ENCODE results near the gene PEX5. TPM values are rescaled to one million over a fixed set of nuclear protein-coding genes. Genes with fewer than 3 reads are reported as not detected.
"Not testable (repeated sequence)": the region's sequence is repeated elsewhere in the genome, so short reads cannot be mapped to it uniquely, and the experiment has no call there.

PEX5 gene
- total RNA-seq, 1 donor = 24.3 TPM

- DNase-seq (ENCODE audit: low read depth) = no peak
- TF ChIP-seq CTCF (IDR thresholded peaks at IDR 0.05; ENCODE audit: insufficient read depth, low read length) = no peak
- no peak overlapping the region for H3K4me3 ChIP-seq (ENCODE audit: low read depth, low read length)
Measured at GRCh38 chr12:7176595-7176994, 12.9 kb upstream of the PEX5 start.

- no peak for DNase-seq (ENCODE audit: low read depth)
- no peak overlapping the region for H3K4me3 ChIP-seq (ENCODE audit: low read depth, low read length)
- TF ChIP-seq CTCF (IDR thresholded peaks at IDR 0.05; ENCODE audit: insufficient read depth, low read length) = no peak
Measured at GRCh38 chr12:7178481-7178880, 11.0 kb upstream of the PEX5 start.

GRCh38 chr12:7180685-7181084 is 8.8 kb upstream of the PEX5 start:
- DNase-seq (ENCODE audit: low read depth) = no peak
- no peak for TF ChIP-seq CTCF (IDR thresholded peaks at IDR 0.05; ENCODE audit: insufficient read depth, low read length)
- no peak overlapping the region for H3K4me3 ChIP-seq (ENCODE audit: low read depth, low read length)

GRCh38 chr12:7186058-7186457 is 3.4 kb upstream of the PEX5 start:
- H3K4me3 ChIP-seq (ENCODE audit: low read depth, low read length); DNase-seq (ENCODE audit: low read depth): not testable (repeated sequence)

- DNase-seq (ENCODE audit: low read depth) = peak; percentile 62
- peak overlapping the region; percentile 93 for H3K4me3 ChIP-seq (ENCODE audit: low read depth, low read length)
- TF ChIP-seq CTCF (IDR thresholded peaks at IDR 0.05; ENCODE audit: insufficient read depth, low read length) = peak; percentile 76
Measured at GRCh38 chr12:7188562-7189397, 706 bp upstream of the PEX5 start.

GRCh38 chr12:7190268-7191055 is 976 bp downstream of the PEX5 start:
- no peak for TF ChIP-seq CTCF (IDR thresholded peaks at IDR 0.05; ENCODE audit: insufficient read depth, low read length)
- peak overlapping the region; percentile 93 for H3K4me3 ChIP-seq (ENCODE audit: low read depth, low read length)
- peak; percentile 16 for DNase-seq (ENCODE audit: low read depth)

GRCh38 chr12:7193674-7194073 is 4.2 kb downstream of the PEX5 start:
- DNase-seq (ENCODE audit: low read depth) = no peak
- H3K4me3 ChIP-seq (ENCODE audit: low read depth, low read length) = no peak overlapping the region
- no peak for TF ChIP-seq CTCF (IDR thresholded peaks at IDR 0.05; ENCODE audit: insufficient read depth, low read length)

Measured in fibroblast of the aortic adventitia (primary cell).